Kidney (tissue), 22 donors: ENCODE results near the gene TMEM147. TPM values are rescaled to one million over a fixed set of nuclear protein-coding genes. Genes with fewer than 3 reads are reported as not detected.

Source experiments
- DNase-seq, 5 donors: peaks; one replicate each; pipeline ENCODE4 v3.0.0-alpha.2; 2013 to 2020
- FAIRE-seq: peaks from 2 replicates; lab custom pipeline; 2012; peaks lifted over from hg19 to GRCh38; lab: Jason Lieb, UNC
- H3K27ac ChIP-seq, 2 donors: one replicate each; pipeline ENCODE4 v1.7.0; 2013; ENCODE audit warnings: low read depth in 2 of 2, low read length in 2 of 2, inconsistent platforms in 1 of 2
- H3K27me3 ChIP-seq: one replicate; pipeline ENCODE4 v1.7.1; 2013; ENCODE audit warnings: low read length, inconsistent platforms; ENCODE audit not compliant: control insufficient read depth, insufficient read depth
- H3K36me3 ChIP-seq, 3 donors: one replicate each; pipeline versions ENCODE4 v1.7.0 to v1.7.1; 2013; ENCODE audit warnings: low read length in 3 of 3, control low read depth in 1 of 3, inconsistent platforms in 1 of 3; ENCODE audit not compliant: insufficient read depth in 3 of 3, control insufficient read depth in 2 of 3
- H3K4me1 ChIP-seq, 3 donors: one replicate each; pipeline versions ENCODE4 v1.7.0 to v1.7.1; 2013; ENCODE audit warnings: low read length in 3 of 3, inconsistent platforms in 1 of 3, low read depth in 1 of 3; ENCODE audit not compliant: control insufficient read depth in 2 of 3, insufficient read depth in 2 of 3
- H3K4me3 ChIP-seq, 3 donors: one replicate each; pipeline versions ENCODE4 v1.7.0 to v1.8.1; 2013; ENCODE audit warnings: low read length in 3 of 3, control low read depth in 1 of 3, inconsistent platforms in 1 of 3
- H3K9ac ChIP-seq, 3 donors: one replicate each; pipeline versions ENCODE4 v1.7.0 to v1.7.1; 2013; ENCODE audit warnings: low read length in 3 of 3, control low read depth in 1 of 3, inconsistent platforms in 1 of 3
- H3K9me3 ChIP-seq, 3 donors: one replicate each; pipeline versions ENCODE4 v1.7.0 to v1.7.1; 2013; ENCODE audit warnings: low read length in 3 of 3, control low read depth in 1 of 3, inconsistent platforms in 1 of 3; ENCODE audit not compliant: control insufficient read depth in 2 of 3, insufficient read depth in 1 of 3
- CTCF ChIP-seq: IDR thresholded peaks from 3 replicates; pipeline ENCODE4 v1.5.1; 2012; ENCODE audit warnings: mild to moderate bottlenecking, moderate library complexity, borderline replicate concordance; ENCODE audit not compliant: insufficient read depth; ENCODE audit errors: extremely low read depth
- intact Hi-C: fragments of 100-400 bp; cut with DNase I; formaldehyde crosslinking; loops from one replicate; pipeline ENCODE4 v1.11.1; 2022
- long read RNA-seq, 10 donors: library from polyadenylated mRNA in 1 of 10; unstranded in 1 of 10; transcript quantifications; one replicate each; pipeline ENCODE4 v2.0.0 and lab custom pipeline, GENCODE V29; 2021 to 2026
- polyA plus RNA-seq: library from polyadenylated mRNA; stranded (reverse); fragments of 350-450 nt; fragmentation: Illumina TruSeq; extraction: RNeasy Lipid Tissue Mini Kit (QIAGEN cat#74804); gene quantifications from one replicate; pipeline ENCODE4 v1.2.3, GENCODE V29; 2014; ENCODE audit warnings: low read depth, low replicate concordance; ENCODE audit not compliant: insufficient read depth
- total RNA-seq: library from RNA; stranded (reverse); fragmentation: NEBNext Ultra II Directional; extraction: Animal tissue kit (Norgen Biotek cat#: 25700); gene quantifications from one replicate; pipeline ENCODE4 v1.2.1, GENCODE V29; 2021
- donor health status: control.
- donor health status: control.
- donor health status: control.
- donor health status: control.
- donor health status: control.
- donor health status: DM: yes; HTN: yes; CAD: no.
- donor health status: Normal renal cell carcinoma (clear cell type).

Gene TMEM147, protein sequence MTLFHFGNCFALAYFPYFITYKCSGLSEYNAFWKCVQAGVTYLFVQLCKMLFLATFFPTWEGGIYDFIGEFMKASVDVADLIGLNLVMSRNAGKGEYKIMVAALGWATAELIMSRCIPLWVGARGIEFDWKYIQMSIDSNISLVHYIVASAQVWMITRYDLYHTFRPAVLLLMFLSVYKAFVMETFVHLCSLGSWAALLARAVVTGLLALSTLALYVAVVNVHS
- total RNA-seq = 76.9 TPM
- 233 TPM for polyA plus RNA-seq
- long read RNA-seq, donor 1, transcript TMEM147-207 (2 exons, 1,783 nt) = minor isoform, 7 of 91 reads
- long read RNA-seq, donor 1, transcript TMEM147-201 (7 exons, 899 nt) = major isoform, 51 of 91 reads
- long read RNA-seq, donor 1, partial matches to known transcripts = 26 of 91 reads
- long read RNA-seq, donor 1, other reads (novel, unspliced or antisense) = 0 of 91 reads
- long read RNA-seq, donor 2, transcript TMEM147-207 (2 exons, 1,783 nt) = minor isoform, 7 of 133 reads
- long read RNA-seq, donor 2, transcript TMEM147-202 (6 exons, 935 nt) = minor isoform, 5 of 133 reads
- long read RNA-seq, donor 2, transcript TMEM147-201 (7 exons, 899 nt) = major isoform, 64 of 133 reads
- long read RNA-seq, donor 2, partial matches to known transcripts = 54 of 133 reads
- long read RNA-seq, donor 2, other reads (novel, unspliced or antisense) = 0 of 133 reads
- long read RNA-seq, donor 3, transcript TMEM147-201 (7 exons, 899 nt) = major isoform, 58 of 102 reads
- long read RNA-seq, donor 3, transcript TMEM147-202 (6 exons, 935 nt) = minor isoform, 6 of 102 reads
- long read RNA-seq, donor 3, partial matches to known transcripts = 33 of 102 reads
- long read RNA-seq, donor 3, other reads (novel, unspliced or antisense) = 0 of 102 reads
- long read RNA-seq, donor 4, transcript TMEM147-201 (7 exons, 899 nt) = major isoform, 55 of 99 reads
- long read RNA-seq, donor 4, partial matches to known transcripts = 34 of 99 reads
- long read RNA-seq, donor 4, other reads (novel, unspliced or antisense) = 0 of 99 reads
- long read RNA-seq, donor 5, partial matches to known transcripts = 0 of 4 reads
- long read RNA-seq, donor 5, other reads (novel, unspliced or antisense) = 0 of 4 reads
- long read RNA-seq, donor 6, transcript TMEM147-207 (2 exons, 1,783 nt) = minor isoform, 12 of 287 reads
- long read RNA-seq, donor 6, transcript TMEM147-201 (7 exons, 899 nt) = major isoform, 147 of 287 reads
- long read RNA-seq, donor 6, partial matches to known transcripts = 117 of 287 reads
- long read RNA-seq, donor 6, other reads (novel, unspliced or antisense) = 0 of 287 reads
- long read RNA-seq, donor 7, transcript TMEM147-201 (7 exons, 899 nt) = major isoform, 50 of 98 reads
- long read RNA-seq, donor 7, transcript TMEM147-202 (6 exons, 935 nt) = minor isoform, 5 of 98 reads
- long read RNA-seq, donor 7, partial matches to known transcripts = 7 of 98 reads
- long read RNA-seq, donor 7, other reads (novel, unspliced or antisense) = 36 of 98 reads
- long read RNA-seq, donor 8, transcript TMEM147-201 (7 exons, 899 nt) = major isoform, 63 of 114 reads
- long read RNA-seq, donor 8, partial matches to known transcripts = 43 of 114 reads
- long read RNA-seq, donor 8, other reads (novel, unspliced or antisense) = 0 of 114 reads
- long read RNA-seq, donor 9, transcript TMEM147-201 (7 exons, 899 nt) = major isoform, 30 of 71 reads
- long read RNA-seq, donor 9, partial matches to known transcripts = 32 of 71 reads
- long read RNA-seq, donor 9, other reads (novel, unspliced or antisense) = 0 of 71 reads
- long read RNA-seq, donor 10, transcript TMEM147-201 (7 exons, 899 nt) = major isoform, 42 of 101 reads
- long read RNA-seq, donor 10, transcript TMEM147-207 (2 exons, 1,783 nt) = minor isoform, 8 of 101 reads
- long read RNA-seq, donor 10, partial matches to known transcripts = 43 of 101 reads
- long read RNA-seq, donor 10, other reads (novel, unspliced or antisense) = 0 of 101 reads

- no peak for FAIRE-seq
- intact Hi-C loops = no loop called here
Measured at GRCh38 chr19:35545001-35545854, at the start of gene TMEM147. TSS of gene TMEM147 (plus strand) at chr19:35545626. CDS start at chr19:35545740, 114 bp downstream.

GRCh38 chr19:35497406-35497805, 48.0 kb upstream of the TMEM147 start:
- no peak for TF ChIP-seq CTCF

More at GRCh38 chr19:35545001-35545854, at the start of gene TMEM147:
- Histone ChIP-seq H3K27ac (peak within 1 kb of the TSS; percentile 67 to 76), H3K4me1 (peaks cover 0 to 16% (median 7%) of the 10 kb centered on the region in 3 donors), H3K27me3 (no peaks in the 10 kb centered on the region), H3K9me3 (no peaks in the 10 kb centered on the region), H3K9ac (peak within 1 kb of the TSS; percentile 49 to 81 (median 78)), H3K4me3 (peak within 1 kb of the TSS; percentile 64 to 94 (median 84)), H3K36me3 (peaks cover 0 to 3% (median 0%) of the 10 kb centered on the region in 3 donors)
- DNase-seq = peak; percentile 94 to 98 (median 96)
- no peak for TF ChIP-seq CTCF

More at GRCh38 chr19:35497406-35497805, 48.0 kb upstream of the TMEM147 start:
- intact Hi-C loops = no loop called here
- H3K27me3 ChIP-seq = no peaks in the 10 kb centered on the region
- no peak overlapping the region for H3K4me3 ChIP-seq
- peaks cover 0 to 3% (median 0%) of the 10 kb centered on the region in 3 donors for H3K4me1 ChIP-seq
- H3K9ac ChIP-seq = no peak overlapping the region
- H3K36me3 ChIP-seq = no peaks in the 10 kb centered on the region
- no peak for DNase-seq
- no peak overlapping the region for H3K27ac ChIP-seq
- no peak for FAIRE-seq
- no peaks in the 10 kb centered on the region for H3K9me3 ChIP-seq
